GM18867 (cell line): ENCODE measurements around the gene RNF151.
A peak's percentile ranks its signal among the peaks of the same experiment; 100 is the strongest.
"Not testable (repeated sequence)": the region's sequence is repeated elsewhere in the genome, so short reads cannot be mapped to it uniquely, and the experiment has no call there.

Experiments
- ATAC-seq: cut with Tn5 transposase; IDR thresholded peaks from one replicate; pipeline ENCODE4 v1.9.1; 2021; ENCODE audit warnings: mild to moderate bottlenecking, moderate library complexity; ENCODE audit not compliant: unreplicated experiment

RNF151 gene

GRCh38 chr16:1959269-1960039, 7.2 kb upstream of the RNF151 start, which contains the start of gene NDUFB10:
TSS of gene NDUFB10 (plus strand) at chr16:1959538. CDS start at chr16:1959625, 87 bp downstream.
- ATAC-seq = peak; percentile 76

GRCh38 chr16:1960665-1961630, 5.7 kb upstream of the RNF151 start:
- no peak for ATAC-seq

GRCh38 chr16:1961651-1962067, 5.0 kb upstream of the RNF151 start:
- ATAC-seq = no peak

GRCh38 chr16:1962161-1963153, 4.2 kb upstream of the RNF151 start:
- not testable (repeated sequence) for ATAC-seq

GRCh38 chr16:1963806-1964505, 2.7 kb upstream of the RNF151 start:
- ATAC-seq = peak; percentile 4

GRCh38 chr16:1964506-1965395, 1.9 kb upstream of the RNF151 start, which contains the start of gene RPS2:
TSS of gene RPS2 (minus strand) at chr16:1964826. CDS start at chr16:1964625, 201 bp downstream.
- ATAC-seq = peak; percentile 83

- no peak for ATAC-seq
These were observed 1.2 kb upstream of the RNF151 start for GRCh38 chr16:1965396-1966001.

GRCh38 chr16:1968146-1968953, 1.7 kb downstream of the RNF151 start:
- no peak for ATAC-seq

- peak; percentile 81 for ATAC-seq
These were observed 5.3 kb downstream of the RNF151 start, which contains the start of gene TBL3 for GRCh38 chr16:1971796-1972489. TSS of gene TBL3 (plus strand) at chr16:1972053. CDS start at chr16:1972165, 112 bp downstream.

GRCh38 chr16:1972490-1972877, 5.8 kb downstream of the RNF151 start:
- no peak for ATAC-seq

GRCh38 chr16:1973461-1974156, 7.0 kb downstream of the RNF151 start:
- no peak for ATAC-seq

- ATAC-seq = no peak
These were observed 7.8 kb downstream of the RNF151 start for GRCh38 chr16:1974157-1975070.

- no peak for ATAC-seq
These were observed 9.0 kb downstream of the RNF151 start for GRCh38 chr16:1975432-1976215.

- ATAC-seq = no peak
These were observed 9.5 kb downstream of the RNF151 start for GRCh38 chr16:1976216-1976520.
